GM18868 (cell line): ENCODE measurements around the gene ANAPC16.
"Not testable (repeated sequence)": the region's sequence is repeated elsewhere in the genome, so short reads cannot be mapped to it uniquely, and the experiment has no call there.

ENCODE experiments used
- ATAC-seq: cut with Tn5 transposase; IDR thresholded peaks from one replicate; pipeline ENCODE4 v1.9.1; 2021; ENCODE audit warnings: mild to moderate bottlenecking, moderate library complexity; ENCODE audit not compliant: unreplicated experiment

The ANAPC16 gene

GRCh38 chr10:72261784-72262404 lies 46.1 kb downstream of the ANAPC16 start:
- peak; percentile 14 for ATAC-seq

DNA sequence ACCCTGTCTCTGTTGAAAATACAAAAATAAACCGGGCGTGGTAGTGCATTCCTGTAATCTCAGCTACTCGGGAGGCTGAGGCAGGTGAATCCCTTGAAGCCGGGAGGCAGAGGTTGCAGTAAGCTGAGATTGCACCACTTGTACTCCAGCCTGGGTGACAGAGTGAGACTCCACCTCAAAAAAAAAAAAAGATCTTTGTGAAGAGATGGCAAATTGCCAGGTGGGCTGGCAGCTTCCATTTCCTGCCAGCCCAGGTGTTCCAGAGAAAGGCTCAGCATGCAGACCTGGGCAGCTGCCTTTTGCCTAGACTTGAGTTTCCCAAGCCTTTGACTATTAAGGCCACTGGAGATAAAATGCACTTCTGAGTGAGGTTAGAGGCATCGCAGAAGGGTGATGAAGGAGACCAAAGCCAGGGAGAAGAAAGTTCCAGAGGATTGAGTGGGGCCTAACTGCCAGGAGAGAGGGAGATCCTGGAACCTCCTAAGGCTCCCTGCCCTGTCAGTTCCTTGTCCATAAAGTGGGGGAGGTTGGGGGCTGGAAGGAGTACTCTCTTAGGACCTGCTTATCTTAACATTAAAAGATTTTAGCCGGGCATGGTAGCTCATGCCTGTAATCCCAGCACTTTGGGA lies 47.9 kb downstream of the ANAPC16 start:
- ATAC-seq, result no peak

GRCh38 chr10:72264536-72264935 lies 48.7 kb downstream of the ANAPC16 start:
- no peak for ATAC-seq

GRCh38 chr10:72265508-72265907 lies 49.7 kb downstream of the ANAPC16 start:
- no peak for ATAC-seq

GRCh38 chr10:72265990-72266865 lies 50.4 kb downstream of the ANAPC16 start:
- ATAC-seq, result no peak

- no peak for ATAC-seq
Measured at GRCh38 chr10:72267381-72267780, 51.6 kb downstream of the ANAPC16 start.

- no peak for ATAC-seq
Measured at GRCh38 chr10:72267819-72268399, 52.1 kb downstream of the ANAPC16 start.

- ATAC-seq, result not testable (repeated sequence)
Measured at GRCh38 chr10:72268475-72269200, 52.8 kb downstream of the ANAPC16 start.

- ATAC-seq, result no peak
Measured at GRCh38 chr10:72270607-72271281, 54.9 kb downstream of the ANAPC16 start.

DNA sequence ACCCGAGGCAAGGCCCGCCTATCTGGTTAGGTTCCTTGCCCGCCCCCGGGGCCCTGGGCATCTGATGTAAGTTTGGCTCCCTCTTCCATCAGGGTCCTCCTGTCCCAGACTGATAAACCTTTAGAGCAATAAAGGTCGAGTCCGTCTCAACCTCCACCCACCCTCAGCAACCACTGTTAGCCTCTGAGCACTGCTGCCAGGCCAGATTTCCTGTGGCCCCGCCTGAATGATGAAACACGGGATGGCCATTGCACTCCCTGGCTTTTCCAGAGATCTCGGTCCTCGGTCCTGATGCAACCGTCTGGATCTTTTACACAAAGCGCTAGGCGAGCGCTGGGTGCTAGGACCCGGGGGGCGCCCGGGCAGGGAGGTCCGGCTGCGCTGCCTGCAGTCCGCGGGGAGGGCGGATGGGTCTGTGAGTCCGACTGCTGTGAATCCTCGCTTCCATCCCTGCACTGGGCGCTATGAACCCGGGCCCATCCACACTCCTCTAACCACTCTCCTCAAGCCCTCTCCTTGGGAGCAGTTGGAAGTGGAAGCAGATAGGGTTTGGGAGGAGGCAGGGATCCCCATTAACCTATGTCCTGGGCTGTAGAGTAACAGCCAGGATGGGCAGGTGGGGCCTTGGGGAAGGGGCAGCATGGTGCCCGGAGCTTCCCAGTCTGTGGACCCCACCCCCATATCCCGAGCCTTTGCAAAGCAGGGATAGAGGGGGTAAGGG lies 57.0 kb downstream of the ANAPC16 start:
- peak; percentile 25 for ATAC-seq

DNA sequence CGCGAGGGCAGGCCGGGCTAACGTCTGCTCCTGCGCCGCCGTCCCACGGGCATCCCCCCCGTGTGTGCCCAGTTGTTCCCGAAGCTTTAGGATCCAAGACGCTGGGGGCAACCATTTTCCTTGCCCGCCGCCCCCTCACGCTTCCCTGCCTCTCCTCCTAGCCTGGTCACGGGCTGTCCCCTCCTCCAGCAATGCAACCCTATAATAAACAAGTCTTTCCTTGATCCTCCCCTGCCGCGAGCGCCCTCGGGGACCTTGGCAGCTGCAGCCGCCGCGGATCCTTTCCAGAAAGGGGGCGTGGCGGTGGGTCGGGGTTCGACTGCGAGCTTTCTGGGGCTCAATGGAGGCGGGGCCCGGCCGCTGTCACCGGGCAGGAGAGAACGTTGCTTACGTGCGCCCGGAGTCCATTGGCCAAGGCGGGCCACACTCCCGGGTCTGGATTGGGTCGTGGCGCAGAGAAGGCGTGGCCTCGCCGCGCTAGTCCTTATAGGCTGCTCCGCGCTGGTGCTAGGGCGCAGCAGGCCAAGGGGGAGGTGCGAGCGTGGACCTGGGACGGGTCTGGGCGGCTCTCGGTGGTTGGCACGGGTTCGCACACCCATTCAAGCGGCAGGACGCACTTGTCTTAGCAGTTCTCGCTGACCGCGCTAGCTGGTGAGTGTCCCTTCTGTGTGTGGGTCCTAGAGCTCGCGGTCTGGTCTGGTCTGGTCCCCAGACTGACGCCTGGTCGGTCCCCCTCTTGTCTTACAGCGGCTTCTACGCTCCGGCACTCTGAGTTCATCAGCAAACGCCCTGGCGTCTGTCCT lies 57.8 kb downstream of the ANAPC16 start, which contains the start of gene DDIT4:
Gene DDIT4 (plus strand): TSS at position 515 of the 803 bp plus-strand sequence. CDS start 293 bp downstream, outside the sequence.
- ATAC-seq, result peak; percentile 85

DNA sequence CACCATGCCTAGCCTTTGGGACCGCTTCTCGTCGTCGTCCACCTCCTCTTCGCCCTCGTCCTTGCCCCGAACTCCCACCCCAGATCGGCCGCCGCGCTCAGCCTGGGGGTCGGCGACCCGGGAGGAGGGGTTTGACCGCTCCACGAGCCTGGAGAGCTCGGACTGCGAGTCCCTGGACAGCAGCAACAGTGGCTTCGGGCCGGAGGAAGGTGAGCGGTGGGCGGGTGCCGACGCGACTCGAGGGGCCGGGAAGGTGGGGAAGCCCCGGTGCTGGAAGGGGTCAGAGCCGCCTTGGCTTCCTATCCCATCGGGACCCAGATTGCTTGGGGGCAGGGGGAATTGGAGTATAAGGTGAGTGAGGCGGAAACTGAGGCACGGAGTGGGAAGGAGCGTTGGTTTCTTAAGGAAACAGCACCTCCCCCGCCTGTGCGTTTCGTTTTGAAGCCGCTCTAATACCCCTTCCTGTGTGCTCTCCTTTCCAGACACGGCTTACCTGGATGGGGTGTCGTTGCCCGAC lies 58.5 kb downstream of the ANAPC16 start:
- no peak for ATAC-seq

DNA sequence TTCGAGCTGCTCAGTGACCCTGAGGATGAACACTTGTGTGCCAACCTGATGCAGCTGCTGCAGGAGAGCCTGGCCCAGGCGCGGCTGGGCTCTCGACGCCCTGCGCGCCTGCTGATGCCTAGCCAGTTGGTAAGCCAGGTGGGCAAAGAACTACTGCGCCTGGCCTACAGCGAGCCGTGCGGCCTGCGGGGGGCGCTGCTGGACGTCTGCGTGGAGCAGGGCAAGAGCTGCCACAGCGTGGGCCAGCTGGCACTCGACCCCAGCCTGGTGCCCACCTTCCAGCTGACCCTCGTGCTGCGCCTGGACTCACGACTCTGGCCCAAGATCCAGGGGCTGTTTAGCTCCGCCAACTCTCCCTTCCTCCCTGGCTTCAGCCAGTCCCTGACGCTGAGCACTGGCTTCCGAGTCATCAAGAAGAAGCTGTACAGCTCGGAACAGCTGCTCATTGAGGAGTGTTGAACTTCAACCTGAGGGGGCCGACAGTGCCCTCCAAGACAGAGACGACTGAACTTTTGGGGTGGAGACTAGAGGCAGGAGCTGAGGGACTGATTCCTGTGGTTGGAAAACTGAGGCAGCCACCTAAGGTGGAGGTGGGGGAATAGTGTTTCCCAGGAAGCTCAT lies 59.0 kb downstream of the ANAPC16 start:
- no peak for ATAC-seq

DNA sequence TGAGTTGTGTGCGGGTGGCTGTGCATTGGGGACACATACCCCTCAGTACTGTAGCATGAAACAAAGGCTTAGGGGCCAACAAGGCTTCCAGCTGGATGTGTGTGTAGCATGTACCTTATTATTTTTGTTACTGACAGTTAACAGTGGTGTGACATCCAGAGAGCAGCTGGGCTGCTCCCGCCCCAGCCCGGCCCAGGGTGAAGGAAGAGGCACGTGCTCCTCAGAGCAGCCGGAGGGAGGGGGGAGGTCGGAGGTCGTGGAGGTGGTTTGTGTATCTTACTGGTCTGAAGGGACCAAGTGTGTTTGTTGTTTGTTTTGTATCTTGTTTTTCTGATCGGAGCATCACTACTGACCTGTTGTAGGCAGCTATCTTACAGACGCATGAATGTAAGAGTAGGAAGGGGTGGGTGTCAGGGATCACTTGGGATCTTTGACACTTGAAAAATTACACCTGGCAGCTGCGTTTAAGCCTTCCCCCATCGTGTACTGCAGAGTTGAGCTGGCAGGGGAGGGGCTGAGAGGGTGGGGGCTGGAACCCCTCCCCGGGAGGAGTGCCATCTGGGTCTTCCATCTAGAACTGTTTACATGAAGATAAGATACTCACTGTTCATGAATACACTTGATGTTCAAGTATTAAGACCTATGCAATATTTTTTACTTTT lies 59.7 kb downstream of the ANAPC16 start:
- ATAC-seq, result no peak

GRCh38 chr10:72276013-72276387 lies 60.2 kb downstream of the ANAPC16 start:
- ATAC-seq, result no peak

GRCh38 chr10:72276421-72277339 lies 60.9 kb downstream of the ANAPC16 start:
- ATAC-seq, result no peak
